ENCODE results near the gene FHIP1A. TPM values are rescaled to one million over a fixed set of nuclear protein-coding genes. Genes with fewer than 3 reads are reported as not detected.

Gene FHIP1A
- total and polyA plus RNA-seq, 2 of the 13 experiments (the other 11 are each of a cell fraction or from before 2014, with no cell fraction given): 4.1 to 6.2 TPM

GRCh38 chr4:151455212-151455611, 46.2 kb downstream of the FHIP1A start:
- Histone ChIP-seq H3K36me3 (replicated peaks in 1 of 2; ENCODE audit: control insufficient read depth in 1 of 2, insufficient read depth in 2 of 2, low read length in 2 of 2) (no peaks in the 10 kb centered on the region), H3K9me3 (ENCODE audit: low read length) (no peaks in the 10 kb centered on the region), H3K79me2 (ENCODE audit: insufficient read depth, low read length) (no peaks in the 10 kb centered on the region), H4K20me1 (ENCODE audit: insufficient read depth, low read length) (no peaks in the 10 kb centered on the region), H3K4me1 (ENCODE audit: insufficient read depth, low read length) (no peaks in the 10 kb centered on the region), H3K4me2 (ENCODE audit: low read depth, low read length) (no peak overlapping the region), H3K27ac (ENCODE audit: extremely low read length, insufficient read depth, low read length) (no peak overlapping the region), H3K4me3 (replicated peaks in 1 of 3; ENCODE audit: insufficient read depth in 1 of 3, low read depth in 2 of 3, low read length in 3 of 3) (no peak overlapping the region), H3K27me3 (ENCODE audit: control insufficient read depth in 1 of 2, insufficient read depth in 2 of 2, low read length in 2 of 2) (no peaks in the 10 kb centered on the region; a peak in 1 of 5 replicates), H3K9ac (ENCODE audit: insufficient read depth, low read depth, low read length) (no peak overlapping the region), H2AFZ (ENCODE audit: low read length) (no peak overlapping the region)
- intact Hi-C loops (cut with micrococcal nuclease; ENCODE audit: unreplicated experiment) (no loop called here), in situ Hi-C loops (cut with HindIII; ENCODE audit: extremely low pct_ligation_motif_present, low pct_unique_long_range_greater_than_20kb) (no loop called here)
- 53% methylated on average over 1 of the region's 1 CpG for WGBS (ENCODE audit: low lambda C conversion rate)
- ChIA-PET CTCF (ENCODE audit: low intra/inter-chr PET ratio, low total read pairs) (no interaction called here), POLR2A (no interaction called here)
- TF ChIP-seq STAG1 (CRISPR knock-in tag; IDR thresholded peaks at IDR 0.05) (0 out of 2 replicates have a peak, but pooled peaks have one; percentile 10), ZFP37 (CRISPR knock-in tag; IDR thresholded peaks at IDR 0.05; ENCODE audit: borderline replicate concordance) (no peak), ZSCAN30 (CRISPR knock-in tag; IDR thresholded peaks at IDR 0.05) (no peak), ZNF224 (CRISPR knock-in tag; IDR thresholded peaks at IDR 0.05) (no peak), ZNF160 (CRISPR knock-in tag; IDR thresholded peaks at IDR 0.05) (no peak)
- FAIRE-seq: no peak
- no TSS peak for BruUV-seq (replicated peaks)
- DNase-seq (ENCODE audit: low spot score): no peak
- no peak for ATAC-seq

- no peaks in the 10 kb centered on the region for H4K20me1 ChIP-seq (ENCODE audit: insufficient read depth, low read length)
- 100% methylated on average over 1 of the region's 1 CpG for WGBS (ENCODE audit: low lambda C conversion rate)
- H2AFZ ChIP-seq (ENCODE audit: low read length): no peak overlapping the region
- no peak overlapping the region for H3K4me3 ChIP-seq (replicated peaks in 1 of 3; ENCODE audit: insufficient read depth in 1 of 3, low read depth in 2 of 3, low read length in 3 of 3)
- TF ChIP-seq ZNF329 (CRISPR knock-in tag; IDR thresholded peaks at IDR 0.05; ENCODE audit: low read depth) (no peak), ASH2L (IDR thresholded peaks at IDR 0.05; ENCODE audit: insufficient read length, low read depth, low read length) (no peak), POGZ (CRISPR knock-in tag; IDR thresholded peaks at IDR 0.05) (no peak), SNAPC2 (CRISPR knock-in tag; IDR thresholded peaks at IDR 0.05) (no peak), MYC (CRISPR knock-in tag; IDR thresholded peaks at IDR 0.05; ENCODE audit: borderline replicate concordance) (no peak), RAD21 (CRISPR knock-in tag; IDR thresholded peaks at IDR 0.05) (no peak), ZNF251 (CRISPR knock-in tag; IDR thresholded peaks at IDR 0.05) (no peak)
- in situ Hi-C loops (cut with HindIII; ENCODE audit: extremely low pct_ligation_motif_present, low pct_unique_long_range_greater_than_20kb) (no loop called here), intact Hi-C loops (cut with micrococcal nuclease; ENCODE audit: unreplicated experiment) (no loop called here)
- DNase-seq (ENCODE audit: low spot score): no peak
- CTCF ChIA-PET (ENCODE audit: low intra/inter-chr PET ratio, low total read pairs): no interaction called here
- no peaks in the 10 kb centered on the region for H3K9me3 ChIP-seq (ENCODE audit: low read length)
- no peaks in the 10 kb centered on the region for H3K36me3 ChIP-seq (replicated peaks in 1 of 2; ENCODE audit: control insufficient read depth in 1 of 2, insufficient read depth in 2 of 2, low read length in 2 of 2)
- H3K27ac ChIP-seq (ENCODE audit: extremely low read length, insufficient read depth, low read length): no peak overlapping the region
- H3K9ac ChIP-seq (ENCODE audit: insufficient read depth, low read depth, low read length): no peak overlapping the region
- H3K79me2 ChIP-seq (ENCODE audit: insufficient read depth, low read length): no peaks in the 10 kb centered on the region
- H3K27me3 ChIP-seq (ENCODE audit: control insufficient read depth in 1 of 2, insufficient read depth in 2 of 2, low read length in 2 of 2): no peaks in the 10 kb centered on the region; a peak in 1 of 5 replicates
- no peak overlapping the region for H3K4me2 ChIP-seq (ENCODE audit: low read depth, low read length)
- POLR2A ChIA-PET: no interaction called here
- FAIRE-seq: no peak
- H3K4me1 ChIP-seq (ENCODE audit: insufficient read depth, low read length): no peaks in the 10 kb centered on the region
- BruUV-seq (replicated peaks): no TSS peak
- no peak for ATAC-seq
Measured at GRCh38 chr4:151458148-151458547, 49.2 kb downstream of the FHIP1A start.

Other genes with a start within 250 kb of the FHIP1A start
- gene PRSS48, start 132.0 kb upstream of the FHIP1A start, total RNA-seq (2016; rRNA removed; fragmentation: Illumina TruSeq; extraction: Trizol): not detected in 2 replicates
- not detected in 2 replicates for gene PRSS48, start 132.0 kb upstream of the FHIP1A start, polyA plus RNA-seq (2011; rRNA removed)
- gene SH3D19, start 83.6 kb upstream of the FHIP1A start, total RNA-seq (2016; rRNA removed; fragmentation: Illumina TruSeq; extraction: Trizol): 31.2 and 34.4 TPM in 2 replicates
- gene SH3D19, start 83.6 kb upstream of the FHIP1A start, polyA plus RNA-seq (2011; rRNA removed): 36.4 and 38.0 TPM in 2 replicates

Measured in HepG2 (cell line).